NCI-H2171 treated with DMSO at 0.1 percent for 48 hours (cell line): ENCODE results near the gene CGRRF1.

Experiments used
- DNase-seq: peaks from one replicate; lab custom pipeline; 2025; lab: John Stamatoyannopoulos, UW

CGRRF1 gene

GRCh38 chr14:54489731-54490444 lies 19.8 kb upstream of the CGRRF1 start:
- no peak for DNase-seq

GRCh38 chr14:54490445-54491175 lies 19.1 kb upstream of the CGRRF1 start:
- no peak for DNase-seq

- no peak for DNase-seq
These were observed 16.4 kb upstream of the CGRRF1 start for GRCh38 chr14:54493293-54493692.

DNA sequence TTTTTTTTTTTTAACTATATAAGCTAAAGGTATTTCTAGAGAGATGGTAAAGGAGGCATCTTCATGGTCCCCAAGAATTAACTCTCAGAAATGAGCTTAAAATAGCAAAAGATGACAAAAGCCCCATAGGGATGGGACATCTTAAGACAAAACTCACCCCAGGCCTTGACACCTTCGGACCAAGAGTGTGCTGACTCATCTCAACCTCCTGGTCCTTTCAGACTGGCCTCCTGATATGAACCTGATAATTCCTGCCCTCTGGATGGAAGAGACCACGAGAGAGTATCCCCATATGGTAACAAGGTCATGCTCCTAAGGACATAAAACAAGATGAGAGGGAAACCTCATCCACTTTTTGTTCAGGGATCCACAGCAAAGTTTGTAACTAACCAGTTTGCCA lies 12.5 kb upstream of the CGRRF1 start:
- no peak for DNase-seq

- DNase-seq, result no peak
These were observed 11.6 kb upstream of the CGRRF1 start for GRCh38 chr14:54498095-54498531.

DNA sequence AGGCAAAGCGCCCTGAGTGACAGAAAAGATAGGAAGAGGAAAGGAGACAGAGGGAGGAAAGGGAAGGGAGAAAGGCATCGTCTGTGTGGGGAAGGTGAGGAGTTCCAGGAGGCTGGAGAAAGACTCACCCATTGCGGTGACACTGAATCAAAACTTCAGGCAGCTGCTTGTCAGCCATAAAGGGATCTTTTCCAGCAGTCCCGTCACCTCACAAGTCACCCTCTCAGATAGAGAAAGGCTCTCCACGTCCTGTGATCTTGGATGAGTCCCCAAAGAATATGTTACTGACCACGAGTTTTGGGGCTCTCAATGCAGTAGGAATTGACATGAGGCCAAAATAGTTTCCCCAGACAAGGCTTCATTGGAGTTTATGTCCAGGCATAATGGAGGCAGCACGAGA lies 11.1 kb upstream of the CGRRF1 start:
- DNase-seq, result no peak

- DNase-seq, result no peak
These were observed 9.0 kb upstream of the CGRRF1 start for GRCh38 chr14:54500744-54501143.

- DNase-seq, result no peak
These were observed 8.2 kb upstream of the CGRRF1 start for GRCh38 chr14:54501480-54501879.

GRCh38 chr14:54502602-54503001 lies 7.1 kb upstream of the CGRRF1 start:
- no peak for DNase-seq

- no peak for DNase-seq
These were observed 6.2 kb upstream of the CGRRF1 start for GRCh38 chr14:54503486-54503885.

GRCh38 chr14:54512393-54512792 lies 2.7 kb downstream of the CGRRF1 start:
- no peak for DNase-seq

DNA sequence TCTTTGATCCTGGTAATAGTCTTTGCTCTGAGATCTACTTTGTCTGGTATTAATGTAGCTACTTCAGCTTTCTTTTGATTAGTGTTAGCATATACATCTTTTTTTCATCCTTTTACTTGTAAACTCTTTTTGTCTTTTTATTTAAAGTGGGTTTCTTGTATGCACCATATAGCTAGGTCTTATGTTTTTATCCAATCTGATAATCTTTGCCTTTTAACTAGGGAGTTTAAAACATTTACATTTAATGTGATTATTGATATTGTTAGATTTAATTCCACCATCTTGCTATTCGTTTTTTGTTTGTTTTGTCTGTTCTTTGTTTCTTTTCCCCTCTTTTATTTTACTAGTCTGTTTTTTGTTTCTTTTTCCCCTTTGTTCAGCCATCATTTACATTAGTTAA lies 6.0 kb downstream of the CGRRF1 start:
- no peak for DNase-seq

DNA sequence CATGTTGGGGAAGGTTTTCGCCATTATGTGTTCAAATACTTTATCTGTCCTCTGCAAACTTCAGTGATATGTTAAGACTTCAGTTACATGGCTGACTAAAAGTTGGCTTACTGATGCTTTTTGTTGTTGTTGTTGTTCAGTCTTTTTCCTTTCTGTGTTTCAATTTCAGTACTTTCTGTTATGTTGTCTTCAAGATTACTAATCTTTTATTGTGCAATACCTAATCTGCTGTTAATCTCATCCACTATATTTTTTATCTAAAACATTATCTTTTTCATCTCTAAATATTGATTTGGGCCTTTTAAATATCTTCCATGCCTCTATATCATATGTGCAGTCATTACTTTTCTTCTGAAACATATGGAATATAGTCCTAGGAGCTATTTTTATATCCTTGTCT lies 7.0 kb downstream of the CGRRF1 start:
- DNase-seq, result no peak

DNA sequence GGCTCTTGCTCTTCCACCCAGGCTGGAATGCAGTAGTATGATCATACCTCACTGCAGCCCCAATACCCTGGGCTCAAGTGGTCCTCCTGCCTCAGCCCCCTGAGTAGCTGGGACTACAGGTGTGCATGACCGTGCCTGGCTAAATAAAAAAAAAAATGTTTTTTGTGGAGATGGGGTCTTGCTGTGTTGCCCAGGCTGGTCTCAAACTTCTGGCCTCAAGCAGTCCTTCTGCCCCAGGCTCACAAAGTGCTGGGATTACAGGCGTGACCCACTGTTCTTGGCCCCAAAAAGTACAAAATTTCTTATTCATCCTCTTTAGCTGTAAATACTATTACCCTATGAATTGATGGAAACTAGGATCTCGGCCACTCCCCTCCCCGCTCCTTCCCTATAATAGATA lies 14.7 kb downstream of the CGRRF1 start:
- no peak for DNase-seq

- no peak for DNase-seq
These were observed 19.3 kb downstream of the CGRRF1 start for GRCh38 chr14:54528973-54529372.

- DNase-seq, result no peak
These were observed 20.1 kb downstream of the CGRRF1 start for GRCh38 chr14:54529811-54530210.

GRCh38 chr14:54532111-54533012 lies 22.7 kb downstream of the CGRRF1 start:
- DNase-seq, result no peak

DNA sequence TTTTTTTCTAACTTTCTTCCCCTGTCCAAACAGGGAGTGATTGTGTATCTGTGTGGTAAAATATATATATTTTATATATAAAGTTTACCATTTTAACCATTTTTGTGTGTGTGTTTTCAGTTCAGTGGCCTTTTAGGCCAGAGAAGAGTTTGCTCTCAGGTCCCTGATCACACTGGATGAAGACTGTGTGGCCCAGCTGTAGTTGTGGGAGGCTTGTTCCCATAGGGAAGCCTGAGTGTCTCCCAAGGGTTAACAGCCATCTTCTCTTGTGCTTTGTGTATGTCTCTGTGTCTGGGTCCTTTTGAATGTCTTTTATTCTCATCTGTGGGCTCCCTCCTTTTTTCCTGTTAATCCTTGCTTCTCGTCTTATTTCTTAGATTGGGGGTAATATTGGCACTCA lies 23.4 kb downstream of the CGRRF1 start:
- DNase-seq, result no peak

- DNase-seq, result no peak
These were observed 25.4 kb downstream of the CGRRF1 start for GRCh38 chr14:54535126-54535525.

GRCh38 chr14:54535646-54536045 lies 25.9 kb downstream of the CGRRF1 start:
- no peak for DNase-seq

- no peak for DNase-seq
These were observed 27.9 kb downstream of the CGRRF1 start for GRCh38 chr14:54537651-54538050.

DNA sequence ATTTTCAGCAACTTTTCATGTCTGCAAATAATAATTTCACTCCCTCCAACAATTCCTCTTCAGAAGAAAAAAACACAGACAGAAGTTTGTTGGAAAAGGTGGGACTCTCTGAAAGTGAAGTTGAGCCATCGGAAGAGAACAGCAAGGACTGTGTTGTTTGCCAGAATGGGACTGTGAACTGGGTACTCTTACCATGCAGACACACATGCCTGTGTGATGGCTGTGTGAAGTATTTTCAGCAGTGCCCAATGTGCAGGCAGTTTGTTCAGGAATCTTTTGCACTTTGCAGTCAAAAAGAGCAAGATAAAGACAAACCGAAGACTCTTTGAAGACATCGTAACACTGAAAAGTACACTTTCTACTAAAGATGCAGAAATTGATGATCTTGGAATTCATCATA lies 28.3 kb downstream of the CGRRF1 start:
- DNase-seq, result no peak

DNA sequence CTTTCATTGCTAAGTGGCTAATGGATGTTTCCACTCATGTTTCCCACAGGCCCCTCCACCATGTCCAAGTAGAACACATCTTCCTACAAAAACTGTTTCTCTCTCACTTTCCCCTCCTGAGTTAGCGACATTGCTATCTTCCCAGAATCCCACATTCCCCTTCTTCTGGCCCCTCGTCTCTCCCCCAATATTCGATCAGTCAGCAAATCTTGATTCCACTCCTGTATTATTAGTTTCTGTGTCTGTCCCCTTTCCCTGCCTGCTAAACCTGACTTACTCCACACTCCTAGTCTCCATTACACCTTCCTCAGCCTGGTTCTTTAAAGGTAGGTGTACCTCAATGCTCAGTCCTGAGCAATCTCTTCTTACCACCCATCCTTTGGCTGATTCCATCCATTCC lies 37.9 kb downstream of the CGRRF1 start:
- no peak for DNase-seq
